Right lobe of liver (tissue), 4 donors: ENCODE results near the gene CPED1.

Source experiments
- POLR2A ChIP-seq: fragments of 450-650 bp; IDR thresholded peaks from one replicate; pipeline ENCODE4 v1.6.1; 2017; ENCODE audit warnings: antibody characterized with exemption, mild to moderate bottlenecking
- TF ChIP-seq, protein P1 (sequence below), 4 donors: fragments of 200-600 bp in 3 of 4; fragments of 450-650 bp in 1 of 4; IDR thresholded peaks; one replicate each; pipeline versions ENCODE4 v1.5.1 to v1.8.0; 2016 to 2022; ENCODE audit warnings: antibody characterized with exemption in 4 of 4, mild to moderate bottlenecking in 2 of 4
- donor health status: DM: no; HTN: no; CAD: no.
- donor health status: DM: no; HTN: no; CAD: no.
- donor health status: DM: no; HTN: yes; CAD: no.

- TF ChIP-seq, protein P1, sequence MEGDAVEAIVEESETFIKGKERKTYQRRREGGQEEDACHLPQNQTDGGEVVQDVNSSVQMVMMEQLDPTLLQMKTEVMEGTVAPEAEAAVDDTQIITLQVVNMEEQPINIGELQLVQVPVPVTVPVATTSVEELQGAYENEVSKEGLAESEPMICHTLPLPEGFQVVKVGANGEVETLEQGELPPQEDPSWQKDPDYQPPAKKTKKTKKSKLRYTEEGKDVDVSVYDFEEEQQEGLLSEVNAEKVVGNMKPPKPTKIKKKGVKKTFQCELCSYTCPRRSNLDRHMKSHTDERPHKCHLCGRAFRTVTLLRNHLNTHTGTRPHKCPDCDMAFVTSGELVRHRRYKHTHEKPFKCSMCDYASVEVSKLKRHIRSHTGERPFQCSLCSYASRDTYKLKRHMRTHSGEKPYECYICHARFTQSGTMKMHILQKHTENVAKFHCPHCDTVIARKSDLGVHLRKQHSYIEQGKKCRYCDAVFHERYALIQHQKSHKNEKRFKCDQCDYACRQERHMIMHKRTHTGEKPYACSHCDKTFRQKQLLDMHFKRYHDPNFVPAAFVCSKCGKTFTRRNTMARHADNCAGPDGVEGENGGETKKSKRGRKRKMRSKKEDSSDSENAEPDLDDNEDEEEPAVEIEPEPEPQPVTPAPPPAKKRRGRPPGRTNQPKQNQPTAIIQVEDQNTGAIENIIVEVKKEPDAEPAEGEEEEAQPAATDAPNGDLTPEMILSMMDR (IDR thresholded peaks at IDR 0.05) = no peak
- no peak for TF ChIP-seq POLR2A
These were observed 350.6 kb downstream of the CPED1 start for GRCh38 chr7:121339082-121339481.
